Effector memory CD8-positive, alpha-beta T cell (primary cell): Measurements from ENCODE around the gene MACROD1.

Source experiments
- ATAC-seq: fragments of 150-1000 bp; cut with Tn5 transposase; replicated peaks from 2 replicates; pipeline ENCODE4 v1.10.0; 2021; ENCODE audit warnings: mild to moderate bottlenecking, moderate library complexity
- DNase-seq, 3 experiments: peaks; one replicate each; pipeline ENCODE4 v3.0.0; 2021
- H3K27ac Mint-ChIP-seq, 2 donors: one replicate each; pipeline ENCODE4 v1.8.0; 2022; ENCODE audit warnings: mild to moderate bottlenecking in 2 of 2, mixed read lengths in 2 of 2, moderate library complexity in 2 of 2
- H3K27me3 Mint-ChIP-seq, 2 donors: one replicate each; pipeline ENCODE4 v1.8.0; 2022; ENCODE audit warnings: mixed read lengths in 2 of 2
- H3K36me3 Mint-ChIP-seq: one replicate; pipeline ENCODE4 v1.8.0; 2022; ENCODE audit warnings: mild to moderate bottlenecking, moderate library complexity, mixed read lengths; ENCODE audit not compliant: insufficient read depth
- H3K4me1 Mint-ChIP-seq, 2 donors: one replicate each; pipeline ENCODE4 v1.8.0; 2022; ENCODE audit warnings: low read depth in 2 of 2, mixed read lengths in 2 of 2
- H3K4me3 Mint-ChIP-seq, 2 donors: one replicate each; pipeline ENCODE4 v1.8.0; 2022; ENCODE audit warnings: mild to moderate bottlenecking in 2 of 2, mixed read lengths in 2 of 2, moderate library complexity in 2 of 2
- H3K9me3 Mint-ChIP-seq, 2 donors: one replicate each; pipeline ENCODE4 v1.8.0; 2022; ENCODE audit warnings: mixed read lengths in 2 of 2
- total RNA-seq, 9 experiments: gene quantifications; one replicate each; lab custom pipeline; 2026; lab: John Stamatoyannopoulos, UW

Gene MACROD1, protein sequence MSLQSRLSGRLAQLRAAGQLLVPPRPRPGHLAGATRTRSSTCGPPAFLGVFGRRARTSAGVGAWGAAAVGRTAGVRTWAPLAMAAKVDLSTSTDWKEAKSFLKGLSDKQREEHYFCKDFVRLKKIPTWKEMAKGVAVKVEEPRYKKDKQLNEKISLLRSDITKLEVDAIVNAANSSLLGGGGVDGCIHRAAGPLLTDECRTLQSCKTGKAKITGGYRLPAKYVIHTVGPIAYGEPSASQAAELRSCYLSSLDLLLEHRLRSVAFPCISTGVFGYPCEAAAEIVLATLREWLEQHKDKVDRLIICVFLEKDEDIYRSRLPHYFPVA
- total RNA-seq, result 2.0 to 7.5 (median 6.3) reads per million in 9 experiments

DNA sequence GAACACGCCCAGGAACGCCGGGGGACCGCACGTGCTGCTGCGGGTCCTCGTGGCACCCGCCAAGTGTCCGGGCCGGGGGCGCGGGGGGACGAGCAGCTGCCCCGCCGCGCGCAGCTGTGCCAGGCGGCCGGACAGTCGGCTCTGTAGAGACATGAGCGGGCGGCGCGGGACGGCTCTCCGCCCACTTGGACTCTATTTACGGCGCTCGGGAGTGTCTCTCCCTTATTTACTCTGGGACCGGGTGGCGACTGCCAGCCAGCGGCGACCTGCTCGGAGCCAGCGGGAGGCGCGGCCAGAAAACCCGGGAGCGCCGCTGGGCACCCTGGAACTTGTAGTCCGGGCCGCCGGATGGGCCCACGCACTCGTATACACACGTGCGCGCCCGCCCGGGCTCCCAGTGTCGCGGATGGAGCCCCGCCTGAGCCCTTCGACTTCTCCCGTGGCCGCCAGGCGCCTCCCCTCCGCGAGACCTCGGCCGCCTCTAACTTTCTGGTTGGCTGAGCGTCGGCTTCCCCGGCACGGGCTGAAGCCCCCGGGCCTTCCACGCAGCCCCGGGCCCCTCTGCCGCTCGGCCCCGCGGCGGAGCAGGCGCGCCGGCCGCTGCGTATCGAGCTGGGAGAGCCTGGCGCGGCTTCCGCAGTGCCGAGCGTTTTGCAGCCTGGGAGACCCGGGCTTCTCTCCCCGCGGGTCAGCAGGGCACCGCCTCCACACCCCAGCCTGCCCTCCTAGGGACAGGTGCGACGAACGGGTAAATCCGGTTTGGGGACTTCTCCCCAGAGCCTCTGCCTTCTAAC lies at the start of gene MACROD1:
Gene MACROD1 (minus strand): TSS at position 272 of the 794 bp plus-strand sequence. CDS start 119 bp downstream, at position 153.
- H3K4me1 Mint-ChIP-seq, result peaks cover 12 to 15% of the 10 kb centered on the region in 2 donors
- ATAC-seq, result peak; percentile 97
- no peaks in the 10 kb centered on the region for H3K36me3 Mint-ChIP-seq
- peak within 1 kb of the TSS; percentile 87 to 90 for H3K4me3 Mint-ChIP-seq
- no peaks in the 10 kb centered on the region for H3K27me3 Mint-ChIP-seq
- DNase-seq, result peak; percentile 61 to 63 (median 62)
- no peaks in the 10 kb centered on the region for H3K9me3 Mint-ChIP-seq
- peak within 1 kb of the TSS in 1 of 2 donors; percentile 65 for H3K27ac Mint-ChIP-seq

- H3K36me3 Mint-ChIP-seq, result peaks cover 74% of the 10 kb centered on the region
- no peak overlapping the region for H3K4me3 Mint-ChIP-seq
Measured at GRCh38 chr11:64211181-64211872, 45.4 kb upstream of the MACROD1 start.

GRCh38 chr11:64210301-64211020 lies 44.5 kb upstream of the MACROD1 start:
- no peak for ATAC-seq
- Mint-ChIP-seq H3K27me3 (no peaks in the 10 kb centered on the region), H3K9me3 (no peaks in the 10 kb centered on the region), H3K27ac (no peak overlapping the region), H3K36me3 (peaks cover 67% of the 10 kb centered on the region), H3K4me3 (no peak overlapping the region), H3K4me1 (peaks cover 35 to 42% of the 10 kb centered on the region in 2 donors)
- no peak for DNase-seq

More at GRCh38 chr11:64211181-64211872, 45.4 kb upstream of the MACROD1 start:
- Mint-ChIP-seq H3K9me3 (no peaks in the 10 kb centered on the region), H3K27ac (no peak overlapping the region), H3K4me1 (peaks cover 35 to 36% of the 10 kb centered on the region in 2 donors), H3K27me3 (no peaks in the 10 kb centered on the region)
- ATAC-seq (no peak), DNase-seq (no peak)

GRCh38 chr11:64209563-64209843 lies 43.6 kb upstream of the MACROD1 start:
- Mint-ChIP-seq H3K9me3 (no peaks in the 10 kb centered on the region), H3K27ac (peak overlapping the region; percentile 93 to 95), H3K36me3 (peaks cover 64% of the 10 kb centered on the region), H3K27me3 (no peaks in the 10 kb centered on the region), H3K4me1 (peaks cover 38 to 45% of the 10 kb centered on the region in 2 donors), H3K4me3 (no peak overlapping the region)
- DNase-seq, result no peak
- no peak for ATAC-seq

GRCh38 chr11:64208796-64209562 lies 43.1 kb upstream of the MACROD1 start:
- no peaks in the 10 kb centered on the region for H3K27me3 Mint-ChIP-seq
- no peak for DNase-seq
- peaks cover 64% of the 10 kb centered on the region for H3K36me3 Mint-ChIP-seq
- H3K27ac Mint-ChIP-seq, result peak overlapping the region; percentile 93 to 95
- no peaks in the 10 kb centered on the region for H3K9me3 Mint-ChIP-seq
- H3K4me1 Mint-ChIP-seq, result peaks cover 43 to 49% of the 10 kb centered on the region in 2 donors
- H3K4me3 Mint-ChIP-seq, result peak overlapping the region; percentile 90 to 96
- no peak for ATAC-seq

DNA sequence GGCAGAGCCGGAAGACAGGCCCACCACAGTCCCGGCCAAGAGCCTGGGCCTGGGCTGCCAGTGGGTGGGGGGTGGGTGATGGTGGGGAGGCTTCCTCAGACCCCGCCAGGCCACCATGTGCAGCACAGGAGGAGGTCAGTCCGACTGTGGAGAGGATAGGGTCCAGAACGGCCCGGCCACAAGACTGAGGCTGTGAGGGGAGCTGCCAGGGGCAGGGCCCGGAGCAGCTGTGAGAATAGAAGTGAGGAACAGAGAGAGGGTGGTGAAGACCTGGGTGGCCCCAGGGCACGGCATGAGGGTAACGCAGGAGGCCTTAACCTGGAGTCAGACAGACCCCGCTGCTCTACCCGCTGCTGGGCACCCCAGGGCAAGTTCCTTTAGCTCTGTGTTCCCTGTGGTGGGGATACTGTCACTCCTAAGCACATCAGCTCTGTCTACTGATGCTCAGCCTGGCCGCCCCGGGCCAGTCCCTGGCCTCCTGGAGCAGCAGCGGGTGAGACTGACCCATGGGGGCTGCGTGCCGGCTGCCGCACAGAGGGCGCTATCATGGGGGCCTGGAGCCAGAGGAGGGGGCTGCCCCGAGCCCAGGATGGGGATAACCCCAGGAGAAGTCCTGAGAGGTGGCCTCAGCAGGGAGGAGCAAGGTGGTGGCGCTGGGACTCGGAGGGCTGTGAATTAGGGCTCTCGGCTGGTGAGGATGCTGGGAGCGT lies 42.3 kb upstream of the MACROD1 start:
- no peak for ATAC-seq
- no peaks in the 10 kb centered on the region for H3K9me3 Mint-ChIP-seq
- H3K4me1 Mint-ChIP-seq, result peaks cover 47 to 48% of the 10 kb centered on the region in 2 donors
- DNase-seq, result no peak
- H3K27me3 Mint-ChIP-seq, result no peaks in the 10 kb centered on the region
- H3K27ac Mint-ChIP-seq, result peak overlapping the region; percentile 93 to 95
- H3K4me3 Mint-ChIP-seq, result peak overlapping the region; percentile 90 to 96
- H3K36me3 Mint-ChIP-seq, result peaks cover 64% of the 10 kb centered on the region

DNA sequence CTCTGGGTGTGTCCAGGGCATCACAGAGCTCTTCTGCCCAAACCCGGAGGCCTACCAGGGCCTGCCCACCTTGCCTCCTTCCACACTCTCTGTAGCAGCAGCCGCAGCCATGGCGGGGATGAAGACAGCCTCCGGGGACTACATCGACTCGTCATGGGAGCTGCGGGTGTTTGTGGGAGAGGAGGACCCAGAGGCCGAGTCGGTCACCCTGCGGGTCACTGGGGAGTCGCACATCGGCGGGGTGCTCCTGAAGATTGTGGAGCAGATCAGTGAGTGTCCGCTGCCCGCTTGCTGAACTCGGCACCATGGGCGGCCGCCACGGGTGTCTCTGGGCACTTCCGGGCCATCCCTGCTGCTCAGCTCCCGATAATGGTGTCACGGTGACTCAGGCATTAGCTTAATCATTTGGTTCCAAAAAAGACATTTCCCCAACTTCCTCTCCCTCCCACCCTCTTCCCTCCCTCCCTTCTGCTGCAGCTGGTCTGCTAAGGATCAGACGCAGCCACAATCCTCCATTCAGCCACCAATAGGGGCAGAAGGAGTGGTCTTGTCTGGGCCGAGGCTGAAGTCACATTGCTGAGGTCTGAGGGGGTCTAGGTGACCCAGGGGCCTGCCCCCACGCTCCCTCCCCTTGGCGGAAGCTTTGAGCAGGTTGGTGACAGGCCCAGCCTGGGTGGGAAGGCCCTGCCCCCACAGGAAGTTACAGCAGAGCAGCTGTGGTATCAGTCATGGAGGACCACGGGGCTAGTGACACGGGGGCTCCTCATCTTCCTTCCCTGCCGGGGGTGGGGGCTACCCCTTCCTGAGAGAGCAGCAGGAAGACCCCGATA lies 41.6 kb upstream of the MACROD1 start:
- DNase-seq, result peak; percentile 57 to 69 (median 57)
- Mint-ChIP-seq H3K4me1 (peaks cover 43 to 45% of the 10 kb centered on the region in 2 donors), H3K4me3 (peak overlapping the region; percentile 90 to 96), H3K27me3 (no peaks in the 10 kb centered on the region), H3K9me3 (no peaks in the 10 kb centered on the region), H3K27ac (peak overlapping the region; percentile 93 to 95), H3K36me3 (peaks cover 72% of the 10 kb centered on the region)
- peak; percentile 76 for ATAC-seq

GRCh38 chr11:64206457-64207255 lies 40.7 kb upstream of the MACROD1 start, which contains the start of gene FERMT3:
FERMT3 (plus strand) TSS chr11:64206721; CDS start chr11:64207365, 644 bp downstream.
- ATAC-seq (peak; percentile 62), DNase-seq (peak; percentile 49 to 57 (median 54))
- Mint-ChIP-seq H3K27me3 (no peaks in the 10 kb centered on the region), H3K27ac (peak within 1 kb of the TSS; percentile 93 to 95), H3K36me3 (peaks cover 73% of the 10 kb centered on the region), H3K4me3 (peak within 1 kb of the TSS; percentile 90 to 96), H3K9me3 (no peaks in the 10 kb centered on the region), H3K4me1 (peaks cover 39 to 41% of the 10 kb centered on the region in 2 donors)

DNA sequence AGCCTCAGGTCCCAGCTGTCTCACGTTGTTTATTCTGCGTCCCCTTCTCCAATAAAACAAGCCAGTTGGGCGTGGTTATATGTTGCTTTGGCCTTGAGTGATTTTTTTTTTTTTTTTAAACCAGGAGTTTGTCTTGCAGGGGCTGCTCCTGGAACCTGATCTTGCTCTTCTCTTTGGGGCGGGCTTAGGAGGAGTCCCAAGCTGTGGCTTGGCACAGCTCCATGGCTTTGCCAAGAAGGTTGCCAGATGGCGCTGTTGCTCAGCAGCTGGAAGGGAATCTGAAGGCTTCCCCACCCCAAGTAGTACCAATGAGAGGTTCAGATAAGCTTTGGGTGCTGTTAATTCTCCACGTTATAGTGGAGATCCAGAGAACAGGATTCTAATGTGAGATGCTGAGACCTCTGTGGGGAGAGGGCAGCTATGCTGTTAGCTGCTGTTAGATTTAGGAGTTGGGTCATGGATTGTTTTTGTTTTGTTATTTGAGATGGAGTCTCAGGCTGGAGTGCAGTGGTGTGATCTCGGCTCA lies 38.6 kb upstream of the MACROD1 start:
- H3K9me3 Mint-ChIP-seq, result no peaks in the 10 kb centered on the region
- DNase-seq, result peak; percentile 83 to 85 (median 84)
- peaks cover 82% of the 10 kb centered on the region for H3K36me3 Mint-ChIP-seq
- H3K4me1 Mint-ChIP-seq, result peaks cover 32 to 36% of the 10 kb centered on the region in 2 donors
- peak; percentile 60 for ATAC-seq
- peak overlapping the region; percentile 52 to 77 for H3K27ac Mint-ChIP-seq
- peak overlapping the region; percentile 40 to 57 for H3K4me3 Mint-ChIP-seq
- no peaks in the 10 kb centered on the region for H3K27me3 Mint-ChIP-seq

GRCh38 chr11:64204080-64204440 lies 38.1 kb upstream of the MACROD1 start:
- Mint-ChIP-seq H3K4me3 (no peak overlapping the region), H3K36me3 (peaks cover 83% of the 10 kb centered on the region), H3K9me3 (no peaks in the 10 kb centered on the region)

More at GRCh38 chr11:64204080-64204440, 38.1 kb upstream of the MACROD1 start:
- H3K27me3 Mint-ChIP-seq, result no peaks in the 10 kb centered on the region
- H3K4me1 Mint-ChIP-seq, result peaks cover 29 to 33% of the 10 kb centered on the region in 2 donors
- no peak for ATAC-seq
- peak overlapping the region; percentile 52 to 77 for H3K27ac Mint-ChIP-seq
- no peak for DNase-seq
